ENCODE measurements around the gene KANSL2. TPM values are rescaled to one million over a fixed set of nuclear protein-coding genes. Genes with fewer than 3 reads are reported as not detected.

KANSL2 gene
- total and polyA plus RNA-seq, 2 of the 13 experiments (the other 11 are each of a cell fraction or from before 2014, with no cell fraction given), result 24.1 to 41.3 TPM

DNA sequence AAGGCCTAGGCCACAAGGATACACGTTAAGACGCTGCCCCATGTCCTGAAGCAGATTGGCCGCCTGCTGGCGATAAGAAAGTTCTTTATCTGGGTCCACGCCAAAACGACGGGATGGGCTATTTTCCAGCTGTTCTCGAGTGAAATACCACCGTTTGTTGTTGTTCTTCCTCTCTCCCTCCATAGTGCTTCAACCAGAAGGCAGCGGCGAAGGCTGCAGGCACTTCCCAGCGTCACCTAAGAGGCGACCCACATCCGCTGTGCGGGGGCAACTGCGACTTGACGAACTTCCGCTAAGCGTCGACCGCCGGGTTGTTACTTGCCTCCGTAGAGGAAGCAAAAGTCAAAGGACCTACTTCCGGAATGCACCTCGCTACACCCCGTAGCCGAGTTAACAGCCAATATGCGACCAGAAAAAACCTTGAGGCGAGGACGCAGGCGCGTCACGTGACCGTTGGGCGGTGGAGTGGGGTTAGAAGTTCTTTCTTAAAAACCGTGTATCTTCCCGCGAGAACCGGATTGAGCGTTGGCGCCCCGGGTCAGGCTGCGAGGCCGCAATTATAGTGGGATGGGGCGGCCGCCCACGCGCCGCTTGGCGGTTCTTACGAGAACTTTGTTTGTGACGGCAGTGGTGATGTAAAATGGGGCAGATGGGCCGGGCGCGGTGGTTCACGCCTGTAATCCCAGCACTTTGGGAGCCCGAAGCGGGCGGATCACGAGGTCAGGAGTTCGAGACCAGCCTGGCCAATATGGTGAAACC, 34.6 kb upstream of the KANSL2 start, which contains the start of gene CCNT1 (continued):
- TF ChIP-seq ZNF44 (CRISPR knock-in tag; IDR thresholded peaks at IDR 0.05) (peak; percentile 8; the same call in 1 of the 2 replicates), NR2C2 (CRISPR knock-in tag; IDR thresholded peaks at IDR 0.05; ENCODE audit: borderline replicate concordance) (peak; percentile 96), ZNF570 (CRISPR knock-in tag; IDR thresholded peaks at IDR 0.05; ENCODE audit: borderline replicate concordance) (no peak), SNRNP70 (IDR thresholded peaks at IDR 0.05; ENCODE audit: low read depth, low read length) (no peak), ZNF12 (CRISPR knock-in tag; IDR thresholded peaks at IDR 0.05) (0 out of 2 replicates have a peak, but pooled peaks have one; percentile 55), GABPB1 (CRISPR knock-in tag; IDR thresholded peaks at IDR 0.05) (peak; percentile 98), CC2D1A (CRISPR knock-in tag; IDR thresholded peaks at IDR 0.05) (no peak), KDM2A (CRISPR knock-in tag; IDR thresholded peaks at IDR 0.05; ENCODE audit: borderline replicate concordance, low read depth) (peak; percentile 90)
- TF ChIP-seq, protein P1, sequence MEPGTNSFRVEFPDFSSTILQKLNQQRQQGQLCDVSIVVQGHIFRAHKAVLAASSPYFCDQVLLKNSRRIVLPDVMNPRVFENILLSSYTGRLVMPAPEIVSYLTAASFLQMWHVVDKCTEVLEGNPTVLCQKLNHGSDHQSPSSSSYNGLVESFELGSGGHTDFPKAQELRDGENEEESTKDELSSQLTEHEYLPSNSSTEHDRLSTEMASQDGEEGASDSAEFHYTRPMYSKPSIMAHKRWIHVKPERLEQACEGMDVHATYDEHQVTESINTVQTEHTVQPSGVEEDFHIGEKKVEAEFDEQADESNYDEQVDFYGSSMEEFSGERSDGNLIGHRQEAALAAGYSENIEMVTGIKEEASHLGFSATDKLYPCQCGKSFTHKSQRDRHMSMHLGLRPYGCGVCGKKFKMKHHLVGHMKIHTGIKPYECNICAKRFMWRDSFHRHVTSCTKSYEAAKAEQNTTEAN (CRISPR knock-in tag; conservative IDR thresholded peaks at IDR 0.05), result peak; percentile 17; the same call in 1 of the 2 replicates
- TF ChIP-seq, protein P2, sequence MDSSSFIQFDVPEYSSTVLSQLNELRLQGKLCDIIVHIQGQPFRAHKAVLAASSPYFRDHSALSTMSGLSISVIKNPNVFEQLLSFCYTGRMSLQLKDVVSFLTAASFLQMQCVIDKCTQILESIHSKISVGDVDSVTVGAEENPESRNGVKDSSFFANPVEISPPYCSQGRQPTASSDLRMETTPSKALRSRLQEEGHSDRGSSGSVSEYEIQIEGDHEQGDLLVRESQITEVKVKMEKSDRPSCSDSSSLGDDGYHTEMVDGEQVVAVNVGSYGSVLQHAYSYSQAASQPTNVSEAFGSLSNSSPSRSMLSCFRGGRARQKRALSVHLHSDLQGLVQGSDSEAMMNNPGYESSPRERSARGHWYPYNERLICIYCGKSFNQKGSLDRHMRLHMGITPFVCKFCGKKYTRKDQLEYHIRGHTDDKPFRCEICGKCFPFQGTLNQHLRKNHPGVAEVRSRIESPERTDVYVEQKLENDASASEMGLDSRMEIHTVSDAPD (CRISPR knock-in tag; IDR thresholded peaks at IDR 0.05), result peak; percentile 51; the same call in 1 of the 2 replicates
- TF ChIP-seq, protein P3, sequence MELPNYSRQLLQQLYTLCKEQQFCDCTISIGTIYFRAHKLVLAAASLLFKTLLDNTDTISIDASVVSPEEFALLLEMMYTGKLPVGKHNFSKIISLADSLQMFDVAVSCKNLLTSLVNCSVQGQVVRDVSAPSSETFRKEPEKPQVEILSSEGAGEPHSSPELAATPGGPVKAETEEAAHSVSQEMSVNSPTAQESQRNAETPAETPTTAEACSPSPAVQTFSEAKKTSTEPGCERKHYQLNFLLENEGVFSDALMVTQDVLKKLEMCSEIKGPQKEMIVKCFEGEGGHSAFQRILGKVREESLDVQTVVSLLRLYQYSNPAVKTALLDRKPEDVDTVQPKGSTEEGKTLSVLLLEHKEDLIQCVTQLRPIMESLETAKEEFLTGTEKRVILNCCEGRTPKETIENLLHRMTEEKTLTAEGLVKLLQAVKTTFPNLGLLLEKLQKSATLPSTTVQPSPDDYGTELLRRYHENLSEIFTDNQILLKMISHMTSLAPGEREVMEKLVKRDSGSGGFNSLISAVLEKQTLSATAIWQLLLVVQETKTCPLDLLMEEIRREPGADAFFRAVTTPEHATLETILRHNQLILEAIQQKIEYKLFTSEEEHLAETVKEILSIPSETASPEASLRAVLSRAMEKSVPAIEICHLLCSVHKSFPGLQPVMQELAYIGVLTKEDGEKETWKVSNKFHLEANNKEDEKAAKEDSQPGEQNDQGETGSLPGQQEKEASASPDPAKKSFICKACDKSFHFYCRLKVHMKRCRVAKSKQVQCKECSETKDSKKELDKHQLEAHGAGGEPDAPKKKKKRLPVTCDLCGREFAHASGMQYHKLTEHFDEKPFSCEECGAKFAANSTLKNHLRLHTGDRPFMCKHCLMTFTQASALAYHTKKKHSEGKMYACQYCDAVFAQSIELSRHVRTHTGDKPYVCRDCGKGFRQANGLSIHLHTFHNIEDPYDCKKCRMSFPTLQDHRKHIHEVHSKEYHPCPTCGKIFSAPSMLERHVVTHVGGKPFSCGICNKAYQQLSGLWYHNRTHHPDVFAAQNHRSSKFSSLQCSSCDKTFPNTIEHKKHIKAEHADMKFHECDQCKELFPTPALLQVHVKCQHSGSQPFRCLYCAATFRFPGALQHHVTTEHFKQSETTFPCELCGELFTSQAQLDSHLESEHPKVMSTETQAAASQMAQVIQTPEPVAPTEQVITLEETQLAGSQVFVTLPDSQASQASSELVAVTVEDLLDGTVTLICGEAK (IDR thresholded peaks at IDR 0.05), result peak; percentile 76
- TF ChIP-seq, protein P3 (CRISPR knock-in tag; IDR thresholded peaks at IDR 0.05), result peak; percentile 82
- TF ChIP-seq, protein P4, sequence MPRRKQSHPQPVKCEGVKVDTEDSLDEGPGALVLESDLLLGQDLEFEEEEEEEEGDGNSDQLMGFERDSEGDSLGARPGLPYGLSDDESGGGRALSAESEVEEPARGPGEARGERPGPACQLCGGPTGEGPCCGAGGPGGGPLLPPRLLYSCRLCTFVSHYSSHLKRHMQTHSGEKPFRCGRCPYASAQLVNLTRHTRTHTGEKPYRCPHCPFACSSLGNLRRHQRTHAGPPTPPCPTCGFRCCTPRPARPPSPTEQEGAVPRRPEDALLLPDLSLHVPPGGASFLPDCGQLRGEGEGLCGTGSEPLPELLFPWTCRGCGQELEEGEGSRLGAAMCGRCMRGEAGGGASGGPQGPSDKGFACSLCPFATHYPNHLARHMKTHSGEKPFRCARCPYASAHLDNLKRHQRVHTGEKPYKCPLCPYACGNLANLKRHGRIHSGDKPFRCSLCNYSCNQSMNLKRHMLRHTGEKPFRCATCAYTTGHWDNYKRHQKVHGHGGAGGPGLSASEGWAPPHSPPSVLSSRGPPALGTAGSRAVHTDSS (CRISPR knock-in tag; conservative IDR thresholded peaks at IDR 0.05), result no peak
- TF ChIP-seq, protein P5, sequence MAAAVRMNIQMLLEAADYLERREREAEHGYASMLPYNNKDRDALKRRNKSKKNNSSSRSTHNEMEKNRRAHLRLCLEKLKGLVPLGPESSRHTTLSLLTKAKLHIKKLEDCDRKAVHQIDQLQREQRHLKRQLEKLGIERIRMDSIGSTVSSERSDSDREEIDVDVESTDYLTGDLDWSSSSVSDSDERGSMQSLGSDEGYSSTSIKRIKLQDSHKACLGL (CRISPR knock-in tag; IDR thresholded peaks at IDR 0.05), result peak; percentile 60
